Suprapubic skin (tissue), 4 donors: ENCODE results near the gene TMEFF2. TPM values are rescaled to one million over a fixed set of nuclear protein-coding genes. Genes with fewer than 3 reads are reported as not detected.
A peak's percentile ranks its signal among the peaks of the same experiment; 100 is the strongest.

Experiments
- DNase-seq, 2 donors: peaks; one replicate each; pipeline ENCODE4 v3.0.0-alpha.2; 2019; ENCODE audit warnings: low spot score in 2 of 2
- H3K27ac ChIP-seq: fragments of 200-600 bp; sonication (generic); one replicate; pipeline ENCODE4 v1.5.1; 2019
- H3K27me3 ChIP-seq: fragments of 200-600 bp; sonication (generic); one replicate; pipeline ENCODE4 v1.5.1; 2019
- H3K36me3 ChIP-seq: fragments of 200-600 bp; sonication (generic); one replicate; pipeline ENCODE4 v1.5.1; 2019
- H3K4me1 ChIP-seq: fragments of 200-600 bp; sonication (generic); one replicate; pipeline ENCODE4 v1.5.1; 2019
- H3K4me3 ChIP-seq: fragments of 200-600 bp; sonication (generic); one replicate; pipeline ENCODE4 v1.5.1; 2019; ENCODE audit warnings: mild to moderate bottlenecking
- H3K9me3 ChIP-seq: fragments of 200-600 bp; sonication (generic); one replicate; pipeline ENCODE4 v1.5.1; 2019
- EP300 ChIP-seq: sonication (generic); formaldehyde crosslinking; IDR thresholded peaks from one replicate; pipeline ENCODE4 v1.6.1; 2017; ENCODE audit warnings: antibody characterized with exemption
- POLR2A ChIP-seq, 2 donors: fragments of 450-650 bp; IDR thresholded peaks; one replicate each; pipeline ENCODE4 v1.6.1; 2017; ENCODE audit warnings: antibody characterized with exemption in 2 of 2, mild to moderate bottlenecking in 2 of 2, moderate library complexity in 2 of 2
- POLR2AphosphoS5 ChIP-seq, 3 donors: sonication (generic); formaldehyde crosslinking; IDR thresholded peaks; one replicate each; pipeline ENCODE4 v1.6.1; 2017; ENCODE audit warnings: antibody characterized with exemption in 3 of 3
- WGBS: methylation state at CpG from one replicate; pipeline ENCODE4 v1.1.5; 2018; 5-methylcytosine and 5-hydroxymethylcytosine counted together
- total RNA-seq, 4 donors: library from RNA; depleted of rRNA; stranded (reverse); fragments of >200 nt; gene quantifications; one replicate each; pipeline ENCODE4 v1.1.0, GENCODE V29; 2016
- TF ChIP-seq, protein P1 (sequence below), 2 donors: fragments of 200-600 bp in 1 of 2; fragments of 450-650 bp in 1 of 2; sonication (generic) in 1 of 2; IDR thresholded peaks; one replicate each; pipeline ENCODE4 v1.5.1; 2016 to 2019; ENCODE audit warnings: antibody characterized with exemption in 2 of 2, mild to moderate bottlenecking in 1 of 2, moderate library complexity in 1 of 2

Gene TMEFF2, protein sequence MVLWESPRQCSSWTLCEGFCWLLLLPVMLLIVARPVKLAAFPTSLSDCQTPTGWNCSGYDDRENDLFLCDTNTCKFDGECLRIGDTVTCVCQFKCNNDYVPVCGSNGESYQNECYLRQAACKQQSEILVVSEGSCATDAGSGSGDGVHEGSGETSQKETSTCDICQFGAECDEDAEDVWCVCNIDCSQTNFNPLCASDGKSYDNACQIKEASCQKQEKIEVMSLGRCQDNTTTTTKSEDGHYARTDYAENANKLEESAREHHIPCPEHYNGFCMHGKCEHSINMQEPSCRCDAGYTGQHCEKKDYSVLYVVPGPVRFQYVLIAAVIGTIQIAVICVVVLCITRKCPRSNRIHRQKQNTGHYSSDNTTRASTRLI
- total RNA-seq: under 1 TPM in 1 of 4 donors, not detected in 3; 0.36 TPM

DNA sequence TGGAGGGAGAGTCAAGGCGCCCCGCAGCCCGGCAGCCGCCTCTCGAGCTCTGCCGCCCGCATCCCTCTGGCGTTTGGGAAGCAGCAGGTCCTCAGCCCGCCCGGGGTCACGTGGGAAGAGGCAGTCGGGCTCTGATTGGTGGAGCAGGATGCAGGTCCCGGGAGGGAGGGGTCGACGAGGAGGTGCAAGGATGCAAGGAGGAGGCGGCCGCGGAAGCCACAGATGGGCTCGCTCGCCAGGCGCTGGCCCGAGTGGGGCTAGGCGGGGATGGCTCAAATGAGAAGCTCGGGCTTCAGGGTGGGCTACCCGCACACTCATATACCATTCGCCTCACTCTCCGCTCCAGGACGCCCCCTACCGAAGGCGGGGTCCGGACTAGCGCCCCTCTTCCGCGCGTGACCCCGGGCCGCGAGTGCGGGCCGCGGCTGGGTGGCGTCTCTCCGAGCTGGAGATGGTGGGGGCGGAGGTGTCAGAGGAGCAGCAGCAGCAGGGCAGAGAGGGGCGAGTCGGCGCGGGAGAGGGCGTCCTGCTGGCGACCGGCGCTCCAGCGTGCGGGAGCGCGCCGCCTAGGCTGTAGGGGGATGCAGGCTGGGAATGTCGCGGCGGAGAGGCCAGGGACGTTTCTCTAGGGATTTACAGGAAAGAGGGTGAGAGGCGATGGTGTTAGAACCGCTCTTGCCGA lies at the start of gene TMEFF2:
TMEFF2 (minus strand) TSS at position 68 of the 682 bp plus-strand sequence. CDS start 409 bp downstream, outside the sequence.
- Histone ChIP-seq H3K9me3 (no peaks in the 10 kb centered on the region), H3K36me3 (no peaks in the 10 kb centered on the region), H3K4me3 (peak within 1 kb of the TSS; percentile 46), H3K4me1 (peaks cover 28% of the 10 kb centered on the region), H3K27me3 (peaks cover 89% of the 10 kb centered on the region), H3K27ac (no peak within 1 kb of the TSS)
- DNase-seq: peak; percentile 77 to 79
- TF ChIP-seq POLR2A (IDR thresholded peaks at IDR 0.05) (no peak), POLR2AphosphoS5 (IDR thresholded peaks at IDR 0.05) (no peak), EP300 (no peak)
- TF ChIP-seq, protein P1, sequence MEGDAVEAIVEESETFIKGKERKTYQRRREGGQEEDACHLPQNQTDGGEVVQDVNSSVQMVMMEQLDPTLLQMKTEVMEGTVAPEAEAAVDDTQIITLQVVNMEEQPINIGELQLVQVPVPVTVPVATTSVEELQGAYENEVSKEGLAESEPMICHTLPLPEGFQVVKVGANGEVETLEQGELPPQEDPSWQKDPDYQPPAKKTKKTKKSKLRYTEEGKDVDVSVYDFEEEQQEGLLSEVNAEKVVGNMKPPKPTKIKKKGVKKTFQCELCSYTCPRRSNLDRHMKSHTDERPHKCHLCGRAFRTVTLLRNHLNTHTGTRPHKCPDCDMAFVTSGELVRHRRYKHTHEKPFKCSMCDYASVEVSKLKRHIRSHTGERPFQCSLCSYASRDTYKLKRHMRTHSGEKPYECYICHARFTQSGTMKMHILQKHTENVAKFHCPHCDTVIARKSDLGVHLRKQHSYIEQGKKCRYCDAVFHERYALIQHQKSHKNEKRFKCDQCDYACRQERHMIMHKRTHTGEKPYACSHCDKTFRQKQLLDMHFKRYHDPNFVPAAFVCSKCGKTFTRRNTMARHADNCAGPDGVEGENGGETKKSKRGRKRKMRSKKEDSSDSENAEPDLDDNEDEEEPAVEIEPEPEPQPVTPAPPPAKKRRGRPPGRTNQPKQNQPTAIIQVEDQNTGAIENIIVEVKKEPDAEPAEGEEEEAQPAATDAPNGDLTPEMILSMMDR (IDR thresholded peaks at IDR 0.05): no peak
- WGBS: 2% methylated on average over 22 of the region's 64 CpGs

DNA sequence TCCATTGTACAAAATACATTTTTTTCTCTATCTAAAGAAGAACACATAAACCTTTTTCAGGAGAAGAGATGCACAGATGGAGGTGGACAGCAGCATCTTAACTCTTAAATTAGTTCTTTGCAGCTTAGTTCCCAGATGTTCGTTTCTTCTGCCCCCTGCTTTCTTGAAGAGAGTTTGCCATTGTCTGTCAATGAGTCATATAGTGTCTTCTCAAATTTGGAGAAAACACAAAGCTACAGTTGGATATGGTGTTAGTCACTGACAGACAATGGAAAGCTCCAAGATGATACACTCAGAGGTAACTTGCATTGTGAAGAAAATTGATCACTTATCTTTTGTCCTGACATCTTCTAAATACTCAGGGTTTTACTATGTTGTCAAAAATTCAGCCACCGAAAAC lies 48.8 kb upstream of the TMEFF2 start:
- WGBS: 82% methylated on average over 2 of the region's 2 CpGs

DNA sequence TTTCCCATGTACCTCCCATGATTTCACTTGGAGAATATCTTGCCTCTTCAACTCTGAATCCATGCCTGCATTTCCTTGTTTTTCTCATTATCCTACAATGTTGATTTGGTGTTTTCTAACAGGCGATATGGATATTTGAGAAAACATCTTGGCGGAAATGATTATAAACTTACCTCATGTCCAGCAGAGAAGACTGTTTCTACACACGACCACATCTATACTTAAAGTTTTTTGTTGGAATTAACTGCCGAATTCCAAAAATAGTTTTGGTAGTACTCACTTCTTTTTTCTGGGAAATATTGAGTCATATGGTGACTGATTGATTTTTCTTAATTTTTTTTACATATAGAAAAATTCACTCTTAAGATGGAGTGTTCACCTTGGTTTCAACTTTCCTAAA lies 41.4 kb upstream of the TMEFF2 start:
- DNase-seq: no peak
- H3K27ac ChIP-seq: no peak overlapping the region
- no peak overlapping the region for H3K4me3 ChIP-seq
- H3K4me1 ChIP-seq: no peaks in the 10 kb centered on the region
- WGBS: 76% methylated on average over 4 of the region's 4 CpGs
- H3K27me3 ChIP-seq: no peaks in the 10 kb centered on the region
- no peaks in the 10 kb centered on the region for H3K36me3 ChIP-seq
- no peak for TF ChIP-seq POLR2A (IDR thresholded peaks at IDR 0.05)
- TF ChIP-seq, protein P1 (IDR thresholded peaks at IDR 0.05): no peak
- TF ChIP-seq POLR2AphosphoS5 (IDR thresholded peaks at IDR 0.05): no peak
- no peak for TF ChIP-seq EP300
- no peaks in the 10 kb centered on the region for H3K9me3 ChIP-seq

More for the DNA sequence above, 48.8 kb upstream of the TMEFF2 start:
- DNase-seq: no peak
- Histone ChIP-seq H3K4me1 (no peaks in the 10 kb centered on the region), H3K9me3 (no peaks in the 10 kb centered on the region), H3K27ac (no peak overlapping the region), H3K4me3 (no peak overlapping the region), H3K36me3 (no peaks in the 10 kb centered on the region), H3K27me3 (no peaks in the 10 kb centered on the region)
- TF ChIP-seq POLR2A (IDR thresholded peaks at IDR 0.05) (no peak), POLR2AphosphoS5 (IDR thresholded peaks at IDR 0.05) (no peak)

DNA sequence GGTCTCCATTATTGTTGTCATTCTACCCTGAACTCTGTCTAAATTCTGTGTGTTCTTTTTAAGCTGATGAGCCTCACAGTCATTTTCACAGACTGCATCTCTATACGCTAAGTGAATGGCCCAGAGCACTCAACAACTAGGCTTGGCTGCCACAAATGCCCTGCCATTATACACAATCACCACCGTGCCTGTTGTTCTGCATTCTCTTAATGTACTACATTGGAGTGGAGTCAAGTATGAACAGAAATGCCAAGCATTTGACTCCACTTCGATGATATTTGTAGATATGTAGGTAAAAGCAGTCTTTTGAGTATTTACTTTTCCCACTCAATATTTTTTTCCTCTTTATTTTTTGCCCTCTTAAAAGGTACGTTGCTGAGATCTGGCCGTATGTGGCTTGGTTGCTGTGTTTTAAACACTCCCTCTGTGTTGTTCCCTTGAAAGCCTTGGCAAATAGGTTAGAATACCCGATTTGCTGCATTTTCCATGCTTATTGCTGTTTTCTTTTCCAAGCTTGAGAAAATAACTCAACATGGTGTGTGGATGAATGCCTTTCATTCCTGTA lies 36.2 kb upstream of the TMEFF2 start:
- TF ChIP-seq, protein P1 (IDR thresholded peaks at IDR 0.05): no peak
- TF ChIP-seq EP300: no peak
- no peak for TF ChIP-seq POLR2AphosphoS5 (IDR thresholded peaks at IDR 0.05)
- TF ChIP-seq POLR2A (IDR thresholded peaks at IDR 0.05): no peak
- Histone ChIP-seq H3K36me3 (no peaks in the 10 kb centered on the region), H3K4me3 (no peak overlapping the region), H3K9me3 (no peaks in the 10 kb centered on the region), H3K27ac (no peak overlapping the region), H3K4me1 (no peaks in the 10 kb centered on the region), H3K27me3 (no peaks in the 10 kb centered on the region)
- 78% methylated on average over 6 of the region's 6 CpGs for WGBS
- no peak for DNase-seq

DNA sequence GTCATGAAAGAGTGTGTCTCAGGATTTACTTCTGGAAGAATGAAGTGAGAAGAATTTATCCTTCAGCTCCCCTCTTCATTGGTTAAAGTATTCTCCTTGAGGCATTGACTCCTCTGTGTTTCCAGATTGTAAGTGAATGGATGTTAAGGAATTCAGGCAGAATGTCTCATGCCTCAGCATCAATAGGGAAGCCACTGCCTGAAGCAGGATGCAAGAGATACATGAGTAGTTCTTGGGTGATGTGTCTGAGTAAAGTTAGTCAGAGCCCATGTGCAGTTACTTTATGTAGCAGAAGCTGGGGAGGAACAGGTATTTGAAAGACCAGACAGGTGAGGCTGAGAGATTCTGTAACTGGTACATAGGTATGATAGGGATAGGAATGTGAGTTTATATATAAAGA lies 34.0 kb upstream of the TMEFF2 start:
- Histone ChIP-seq H3K27ac (no peak overlapping the region), H3K4me1 (no peaks in the 10 kb centered on the region), H3K9me3 (no peaks in the 10 kb centered on the region), H3K27me3 (no peaks in the 10 kb centered on the region), H3K36me3 (no peaks in the 10 kb centered on the region), H3K4me3 (no peak overlapping the region)
- DNase-seq: no peak
- no peak for TF ChIP-seq EP300
- no peak for TF ChIP-seq POLR2A (IDR thresholded peaks at IDR 0.05)
- TF ChIP-seq POLR2AphosphoS5 (IDR thresholded peaks at IDR 0.05): no peak
- TF ChIP-seq, protein P1 (IDR thresholded peaks at IDR 0.05): no peak
